Renal cortical epithelial cell (primary cell): Measurements from ENCODE around the gene SORT1. TPM values are rescaled to one million over a fixed set of nuclear protein-coding genes. Genes with fewer than 3 reads are reported as not detected.
A peak's percentile ranks its signal among the peaks of the same experiment; 100 is the strongest.
"Not testable (repeated sequence)": the region's sequence is repeated elsewhere in the genome, so short reads cannot be mapped to it uniquely, and the experiment has no call there.

Source experiments
- DNase-seq: peaks from one replicate; pipeline ENCODE4 v3.0.0-alpha.2; 2011; ENCODE audit warnings: low read depth
- total RNA-seq: library from RNA; depleted of rRNA; stranded (reverse); fragments of >200 nt; gene quantifications from 2 replicates; pipeline ENCODE4 v1.2.3, GENCODE V29; 2014

The SORT1 gene
- total RNA-seq, 1 donor from 2014 or later = 96.6 TPM

DNA sequence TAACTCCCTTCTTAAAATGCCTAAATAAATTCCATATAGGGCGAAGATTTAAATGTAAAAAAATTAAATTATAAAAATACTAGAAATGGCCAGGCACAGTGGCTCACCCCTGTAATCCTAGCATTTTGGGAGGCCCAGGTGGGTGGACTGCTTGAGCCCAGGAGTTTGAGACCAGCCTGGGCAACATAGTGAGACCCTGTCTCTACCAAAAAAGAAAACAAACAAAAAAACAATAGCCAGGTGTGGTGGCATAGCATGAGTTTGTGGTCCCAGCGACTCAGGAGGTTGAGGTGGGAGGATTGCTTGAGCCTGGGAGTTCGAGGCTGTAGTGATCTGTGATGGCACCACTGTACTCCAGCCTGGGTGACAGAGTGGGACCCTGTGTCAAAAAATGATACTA is 17.8 kb downstream of the SORT1 start:
- no peak for DNase-seq

DNA sequence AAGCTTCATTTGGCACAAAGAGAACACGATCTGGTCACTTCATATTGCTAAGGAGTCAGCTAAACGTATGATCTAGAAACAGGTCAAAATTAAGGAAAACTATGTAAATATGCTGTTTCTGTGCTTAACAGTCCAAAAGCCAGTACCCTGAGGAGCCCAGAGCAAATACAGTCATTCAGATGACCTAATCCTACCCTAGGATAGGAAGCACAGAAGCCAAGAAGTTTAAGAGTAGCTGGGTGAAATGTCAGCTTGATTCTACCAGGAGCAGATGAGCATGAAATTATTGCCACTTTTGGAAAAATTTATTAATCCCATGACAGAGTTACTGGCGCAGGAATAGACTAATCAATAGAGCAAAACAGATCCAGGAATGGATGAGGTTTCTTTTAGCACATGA is 18.3 kb downstream of the SORT1 start:
- DNase-seq = no peak

GRCh38 chr1:109377698-109378097 is 20.0 kb downstream of the SORT1 start:
- no peak for DNase-seq

- DNase-seq = not testable (repeated sequence)
Observed at GRCh38 chr1:109373696-109374095, 24.0 kb downstream of the SORT1 start.

- no peak for DNase-seq
Observed at GRCh38 chr1:109373126-109373525, 24.6 kb downstream of the SORT1 start.

DNA sequence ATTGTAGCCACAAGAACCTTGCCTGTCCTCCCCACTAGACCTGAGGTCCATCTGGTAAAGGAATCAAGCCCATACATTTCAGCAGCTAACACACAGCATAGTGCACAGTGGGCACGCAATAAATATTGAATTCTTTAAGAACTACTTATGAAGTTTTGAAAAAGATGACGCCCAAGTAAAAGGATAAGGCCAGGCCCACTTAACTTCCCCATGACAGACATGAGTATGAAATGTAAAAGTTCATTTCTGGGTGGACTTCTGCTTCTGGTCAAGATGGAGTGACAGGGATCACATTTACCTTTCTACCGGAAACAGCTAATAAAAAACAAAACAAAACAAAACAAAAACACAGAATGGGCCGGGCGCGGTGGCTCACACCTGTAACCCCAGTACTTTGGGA is 25.4 kb downstream of the SORT1 start:
- no peak for DNase-seq

GRCh38 chr1:109371341-109371739 is 26.4 kb downstream of the SORT1 start:
- DNase-seq = peak; percentile 86

DNA sequence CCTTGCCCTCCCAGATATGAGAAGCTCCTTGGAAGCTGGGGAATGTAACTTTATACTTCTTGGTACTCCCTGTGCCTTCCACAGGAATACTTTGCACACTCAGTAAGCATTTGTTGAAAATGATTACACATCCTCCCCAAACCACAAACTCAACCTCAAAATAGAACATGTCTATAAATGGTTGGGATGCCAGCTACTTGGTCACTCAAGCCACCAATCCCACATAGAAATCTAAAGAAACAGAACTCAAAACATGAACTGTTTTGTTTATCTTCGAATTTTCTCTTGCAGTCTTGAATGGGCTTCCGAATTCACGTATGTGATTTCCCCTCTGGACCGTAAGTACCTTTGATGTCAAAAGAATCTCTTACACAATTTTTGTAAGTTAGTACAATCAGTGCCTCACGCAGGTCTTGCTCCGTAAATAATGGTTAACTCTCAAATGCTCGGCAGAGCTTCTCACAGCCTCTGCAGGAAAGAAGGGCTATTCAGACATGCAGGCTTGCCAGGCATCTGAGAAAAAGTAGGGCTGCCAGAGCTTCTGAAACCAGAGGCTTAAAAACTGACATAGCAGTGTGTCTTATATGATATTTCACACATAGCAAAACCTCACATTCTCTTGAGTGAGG is 26.9 kb downstream of the SORT1 start:
- peak; percentile 97 for DNase-seq

DNA sequence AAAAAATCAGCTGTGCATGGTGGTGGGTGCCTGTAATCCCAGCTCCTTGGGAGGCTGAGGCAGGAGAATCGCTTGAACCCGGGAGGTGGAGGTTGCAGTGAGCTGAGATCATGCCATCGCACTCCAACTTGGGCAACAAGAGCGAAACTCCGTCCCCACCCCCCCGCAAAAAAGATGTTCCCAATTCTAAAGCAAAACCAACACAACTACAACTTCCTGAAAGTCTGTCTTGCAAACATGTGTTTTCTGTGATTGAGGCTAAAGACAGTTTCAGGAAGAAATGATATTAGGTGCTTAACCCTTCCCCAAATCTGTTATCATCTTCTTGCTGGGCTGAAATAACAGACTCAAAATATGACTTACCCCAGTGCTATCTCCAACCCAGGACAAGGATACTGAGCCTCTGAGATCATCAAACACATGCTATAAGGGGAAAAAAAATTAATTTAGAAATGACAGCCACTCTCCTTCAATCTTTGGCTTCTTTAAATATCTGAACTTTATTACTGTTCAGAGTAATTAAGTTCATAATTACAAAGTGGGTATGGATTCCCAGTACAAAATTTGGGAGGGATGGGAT is 28.5 kb downstream of the SORT1 start:
- no peak for DNase-seq

GRCh38 chr1:109368464-109368863 is 29.3 kb downstream of the SORT1 start:
- no peak for DNase-seq

GRCh38 chr1:109367626-109368025 is 30.1 kb downstream of the SORT1 start:
- DNase-seq = no peak

DNA sequence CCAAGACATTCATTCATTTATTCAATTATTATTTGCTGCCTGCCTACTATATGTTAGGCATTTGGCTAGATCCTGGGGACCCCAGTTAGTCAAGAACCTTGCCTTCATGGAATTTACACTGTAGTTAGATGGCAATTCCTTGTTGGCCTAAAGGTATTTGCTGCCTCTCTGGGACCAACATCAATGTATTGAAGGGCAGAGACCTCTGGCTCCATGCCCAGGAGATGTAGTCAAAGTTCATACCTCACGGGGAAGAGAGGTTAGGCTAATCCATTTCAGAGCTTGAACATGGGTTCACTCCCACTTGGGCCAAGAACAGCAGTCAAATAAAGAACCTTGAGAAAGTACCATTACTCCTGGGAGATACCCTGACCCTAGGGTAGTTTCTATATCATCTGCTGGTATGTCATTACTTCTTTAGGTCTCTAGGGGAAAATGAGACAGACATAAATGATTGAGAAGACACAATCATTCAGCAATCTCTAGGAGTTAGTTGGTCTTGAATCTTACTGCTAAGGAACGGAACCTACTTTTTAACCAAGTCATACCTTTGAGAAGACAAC is 32.0 kb downstream of the SORT1 start:
- peak; percentile 42 for DNase-seq

DNA sequence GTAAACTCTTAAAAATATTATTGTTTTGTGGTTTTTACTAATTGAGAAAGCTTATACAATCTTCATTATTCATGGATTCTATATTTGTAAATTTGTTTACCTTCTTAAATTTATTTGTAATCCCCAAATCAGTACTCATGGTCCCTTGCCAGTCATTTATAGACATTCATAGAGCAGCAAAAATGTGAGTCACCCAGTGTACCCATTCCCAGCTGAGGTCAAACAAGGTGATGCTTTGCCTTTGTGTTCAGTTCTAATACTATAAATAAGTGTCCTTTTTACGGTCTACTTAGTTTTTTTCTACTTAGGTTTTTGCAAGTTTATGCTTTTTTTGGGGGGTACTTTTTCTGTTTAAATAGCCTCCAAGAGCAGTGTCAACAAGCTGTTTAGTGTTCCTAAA is 36.1 kb downstream of the SORT1 start:
- DNase-seq = peak; percentile 54

DNA sequence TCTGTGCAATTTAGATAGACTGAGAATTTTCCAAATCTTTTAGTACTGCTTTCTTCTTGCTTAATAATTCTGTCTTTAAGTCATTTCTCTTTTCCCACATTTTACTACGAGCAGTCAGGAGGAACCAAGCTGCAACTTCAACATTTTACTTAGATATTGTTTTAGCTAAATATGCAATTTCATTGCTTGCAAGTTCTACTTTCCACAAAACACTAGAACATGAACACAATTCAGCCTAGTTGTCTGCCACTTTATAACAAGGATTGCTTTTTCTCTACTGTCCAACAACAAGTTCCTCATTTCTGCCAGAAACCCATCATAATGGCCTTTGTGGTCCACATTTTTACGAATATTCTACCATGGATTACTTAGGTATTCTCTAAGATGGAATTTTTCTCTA is 36.6 kb downstream of the SORT1 start:
- DNase-seq = no peak

GRCh38 chr1:109357616-109358015 is 40.1 kb downstream of the SORT1 start:
- DNase-seq = no peak

- DNase-seq = no peak
Observed at GRCh38 chr1:109356915-109357314, 40.8 kb downstream of the SORT1 start.

GRCh38 chr1:109356505-109356904 is 41.2 kb downstream of the SORT1 start:
- no peak for DNase-seq

GRCh38 chr1:109354929-109355328 is 42.8 kb downstream of the SORT1 start:
- no peak for DNase-seq

DNA sequence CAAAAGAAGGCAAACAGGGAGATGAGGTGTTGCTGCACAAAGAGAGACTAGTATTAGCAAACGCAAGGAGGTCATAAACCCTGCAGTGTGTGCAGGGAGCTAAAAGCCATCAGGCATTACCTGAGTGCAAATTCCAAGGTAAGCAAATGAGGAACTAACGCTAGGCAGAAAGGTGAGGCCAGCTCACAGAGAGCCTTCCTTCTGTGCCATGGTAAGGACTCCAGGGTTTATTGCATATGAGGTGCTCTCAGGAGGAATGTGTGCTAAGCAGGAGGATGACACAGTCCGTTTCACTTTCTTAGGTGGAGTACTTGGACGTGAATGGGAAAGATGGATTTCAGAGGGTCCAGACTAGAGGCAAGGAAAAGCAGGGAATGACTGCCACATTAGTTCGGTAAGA is 46.3 kb downstream of the SORT1 start:
- DNase-seq = no peak

- no peak for DNase-seq
Observed at GRCh38 chr1:109350655-109351054, 47.1 kb downstream of the SORT1 start.

DNA sequence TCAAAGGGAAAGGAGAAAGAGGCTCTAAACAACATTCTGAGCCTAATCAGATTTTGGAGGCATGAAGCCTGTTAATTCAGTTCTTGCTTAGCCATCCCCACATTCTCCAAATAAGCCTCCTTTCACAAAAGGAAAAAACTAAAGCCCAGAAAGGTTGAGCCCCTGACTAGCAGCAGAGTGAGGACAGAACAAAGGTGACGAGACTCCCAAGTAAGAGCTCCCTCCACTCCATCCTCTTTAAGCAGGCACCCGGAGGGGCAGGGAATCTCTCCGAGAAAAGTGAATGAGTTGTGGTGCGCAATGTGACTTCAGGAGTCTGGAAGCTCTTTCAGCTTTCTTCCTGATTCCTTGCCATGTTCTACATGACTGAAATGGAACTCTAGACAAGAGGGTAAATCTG is 47.5 kb downstream of the SORT1 start:
- DNase-seq = no peak

- no peak for DNase-seq
Observed at GRCh38 chr1:109347511-109347910, 50.2 kb downstream of the SORT1 start.
